Breast epithelium (tissue), 3 donors: Measurements from ENCODE around the gene CDH26.

ENCODE experiments used
- POLR2A ChIP-seq: fragments of 450-650 bp; IDR thresholded peaks from one replicate; pipeline ENCODE4 v1.6.1; 2016; ENCODE audit warnings: antibody characterized with exemption, mild to moderate bottlenecking, moderate library complexity
- POLR2AphosphoS5 ChIP-seq, 3 donors: sonication (generic); formaldehyde crosslinking; IDR thresholded peaks; one replicate each; pipeline ENCODE4 v1.6.1; 2017; ENCODE audit warnings: antibody characterized with exemption in 3 of 3
- TF ChIP-seq, protein P1 (sequence below), 3 donors: fragments of 450-650 bp; IDR thresholded peaks; one replicate each; pipeline ENCODE4 v1.5.1; 2016 to 2017; ENCODE audit warnings: antibody characterized with exemption in 3 of 3, mild to moderate bottlenecking in 3 of 3, moderate library complexity in 3 of 3

DNA sequence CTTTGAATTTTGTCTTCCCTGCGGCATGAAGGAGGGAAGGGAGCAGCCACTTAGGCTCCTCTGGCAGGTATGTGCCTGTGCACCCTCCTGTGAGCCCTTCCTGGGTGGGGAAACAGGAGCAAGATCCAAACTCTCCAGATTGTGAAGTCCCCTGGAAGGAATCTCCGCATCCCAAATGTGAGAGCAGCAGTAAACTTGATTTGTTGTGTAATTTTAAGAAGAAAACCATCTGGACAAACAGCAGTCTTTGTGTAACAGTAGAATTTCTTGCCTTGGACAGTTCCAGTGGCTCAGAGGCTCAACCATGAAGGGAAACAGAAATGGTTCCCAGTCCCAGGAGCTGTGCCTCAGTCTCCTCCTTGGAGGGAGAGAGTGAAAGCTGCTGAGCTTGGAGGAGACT is 39.7 kb downstream of the CDH26 start:
- TF ChIP-seq POLR2A = no peak
- TF ChIP-seq, protein P1, sequence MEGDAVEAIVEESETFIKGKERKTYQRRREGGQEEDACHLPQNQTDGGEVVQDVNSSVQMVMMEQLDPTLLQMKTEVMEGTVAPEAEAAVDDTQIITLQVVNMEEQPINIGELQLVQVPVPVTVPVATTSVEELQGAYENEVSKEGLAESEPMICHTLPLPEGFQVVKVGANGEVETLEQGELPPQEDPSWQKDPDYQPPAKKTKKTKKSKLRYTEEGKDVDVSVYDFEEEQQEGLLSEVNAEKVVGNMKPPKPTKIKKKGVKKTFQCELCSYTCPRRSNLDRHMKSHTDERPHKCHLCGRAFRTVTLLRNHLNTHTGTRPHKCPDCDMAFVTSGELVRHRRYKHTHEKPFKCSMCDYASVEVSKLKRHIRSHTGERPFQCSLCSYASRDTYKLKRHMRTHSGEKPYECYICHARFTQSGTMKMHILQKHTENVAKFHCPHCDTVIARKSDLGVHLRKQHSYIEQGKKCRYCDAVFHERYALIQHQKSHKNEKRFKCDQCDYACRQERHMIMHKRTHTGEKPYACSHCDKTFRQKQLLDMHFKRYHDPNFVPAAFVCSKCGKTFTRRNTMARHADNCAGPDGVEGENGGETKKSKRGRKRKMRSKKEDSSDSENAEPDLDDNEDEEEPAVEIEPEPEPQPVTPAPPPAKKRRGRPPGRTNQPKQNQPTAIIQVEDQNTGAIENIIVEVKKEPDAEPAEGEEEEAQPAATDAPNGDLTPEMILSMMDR (IDR thresholded peaks at IDR 0.05) = no peak
- no peak for TF ChIP-seq POLR2AphosphoS5 (IDR thresholded peaks at IDR 0.05)
